A673 (cell line): ENCODE data around the gene LAD1. TPM values are rescaled to one million over a fixed set of nuclear protein-coding genes. Genes with fewer than 3 reads are reported as not detected.

Experiments used
- BruUV-seq: library from RNA; stranded (reverse); fragments of 400-500 nt; replicated peaks from 2 replicates; lab custom pipeline; 2021; lab: Mats Ljungman, UMichigan
- CTCF ChIA-PET: fragments of 300-600 bp; sonication (Branson Sonifier 250); formaldehyde crosslinking; loops from one replicate; lab custom pipeline; 2022; ENCODE audit warnings: antibody characterized with exemption; lab: Charles Lee
- POLR2A ChIA-PET: fragments of 300-600 bp; sonication (Branson Sonifier 250); formaldehyde crosslinking; loops from one replicate; lab custom pipeline; 2022; ENCODE audit warnings: antibody characterized with exemption; ENCODE audit not compliant: low non-redundant PET; lab: Charles Lee
- DNase-seq: peaks from one replicate; pipeline ENCODE4 v3.0.0-alpha.2; 2015; ENCODE audit warnings: low spot score
- H3K27ac ChIP-seq: fragments of 200-600 bp; sonication (generic); 2 replicates; pipeline ENCODE4 v1.5.1; 2016; ENCODE audit warnings: mixed run types, low read depth, mild to moderate bottlenecking, mixed read lengths, antibody characterized with exemption, low read length; ENCODE audit not compliant: poor library complexity, severe bottlenecking
- H3K27me3 ChIP-seq: fragments of 200-600 bp; sonication (generic); replicated peaks from 2 replicates; pipeline ENCODE4 v1.6.1; 2017; ENCODE audit warnings: mixed run types, low read depth, mild to moderate bottlenecking, mixed read lengths, antibody characterized with exemption, low read length; ENCODE audit not compliant: insufficient read depth, poor library complexity
- H3K36me3 ChIP-seq: fragments of 200-600 bp; sonication (generic); 2 replicates; pipeline ENCODE4 v1.6.1; 2016; ENCODE audit warnings: mixed run types, mild to moderate bottlenecking, mixed read lengths, antibody characterized with exemption, low read length; ENCODE audit not compliant: insufficient read depth, poor library complexity, severe bottlenecking
- H3K4me1 ChIP-seq: fragments of 200-600 bp; sonication (generic); 2 replicates; pipeline ENCODE4 v1.6.1; 2017; ENCODE audit warnings: mixed run types, mild to moderate bottlenecking, mixed read lengths, antibody characterized with exemption, low read length; ENCODE audit not compliant: insufficient read depth, poor library complexity, severe bottlenecking
- H3K4me3 ChIP-seq: fragments of 200-600 bp; sonication (generic); 2 replicates; pipeline ENCODE4 v1.5.1; 2016; ENCODE audit warnings: low read depth, mixed run types, mild to moderate bottlenecking, mixed read lengths, low read length; ENCODE audit not compliant: poor library complexity, severe bottlenecking
- H3K9me3 ChIP-seq: fragments of 200-600 bp; sonication (generic); 2 replicates; pipeline ENCODE4 v1.6.1; 2016; ENCODE audit warnings: mixed run types, low read depth, mild to moderate bottlenecking, mixed read lengths, antibody characterized with exemption, low read length; ENCODE audit not compliant: poor library complexity, severe bottlenecking
- EZH2 ChIP-seq: fragments of 200-600 bp; sonication (generic); IDR thresholded peaks from 2 replicates; pipeline ENCODE4 v1.6.1; 2017; ENCODE audit warnings: borderline replicate concordance, low read depth, mild to moderate bottlenecking, mixed read lengths, antibody characterized with exemption, low read length; ENCODE audit not compliant: poor library complexity, severe bottlenecking
- intact Hi-C: fragments of 100-400 bp; cut with micrococcal nuclease; formaldehyde crosslinking; loops from one replicate; pipeline ENCODE4 v1.10.0; 2022; ENCODE audit not compliant: unreplicated experiment
- total RNA-seq: library from RNA; stranded (reverse); gene quantifications from 2 replicates; pipeline ENCODE4 v1.2.3, GENCODE V29; 2021
- TF ChIP-seq, protein P1 (sequence below): fragments of 300-800, 200-600 bp; sonication (generic); conservative IDR thresholded peaks from 2 replicates; pipeline ENCODE4 v1.5.1; 2017; ENCODE audit warnings: low read depth, mild to moderate bottlenecking, antibody characterized with exemption, low read length, moderate library complexity, mixed read lengths

Gene LAD1
- total RNA-seq, 1 experiment from 2014 or later, result not detected

DNA sequence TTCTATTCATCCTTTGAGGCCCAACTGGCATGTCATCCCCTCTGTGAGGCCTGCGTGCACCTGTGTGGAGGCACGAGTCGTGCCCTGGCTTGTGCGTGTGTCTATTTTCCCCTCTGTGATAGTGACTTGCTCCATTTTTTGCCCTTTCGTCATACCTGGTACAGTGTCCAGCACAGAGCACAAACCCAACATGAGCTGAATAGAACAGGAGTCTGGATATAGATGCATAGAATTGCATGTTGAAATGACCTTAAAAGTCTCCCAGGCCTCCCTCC is 54.1 kb downstream of the LAD1 start:
- H3K27me3 ChIP-seq, result no peaks in the 10 kb centered on the region
- H3K27ac ChIP-seq, result no peak overlapping the region
- ChIA-PET CTCF (interaction anchor here (0.7 to 3.7 kb wide), 2 partner anchors 16 to 835 kb away, joined by 3 to 16 read pairs; no protein-coding TSS in a partner anchor), POLR2A (no interaction called here)
- intact Hi-C loops, result loop anchor here (5.0 kb wide), 2 partner anchors 78 to 93 kb away; no protein-coding TSS in a partner anchor
- H3K4me1 ChIP-seq, result peaks cover 30% of the 10 kb centered on the region
- peaks cover 5% of the 10 kb centered on the region for H3K9me3 ChIP-seq
- no peak for TF ChIP-seq EZH2
- TF ChIP-seq, protein P1, sequence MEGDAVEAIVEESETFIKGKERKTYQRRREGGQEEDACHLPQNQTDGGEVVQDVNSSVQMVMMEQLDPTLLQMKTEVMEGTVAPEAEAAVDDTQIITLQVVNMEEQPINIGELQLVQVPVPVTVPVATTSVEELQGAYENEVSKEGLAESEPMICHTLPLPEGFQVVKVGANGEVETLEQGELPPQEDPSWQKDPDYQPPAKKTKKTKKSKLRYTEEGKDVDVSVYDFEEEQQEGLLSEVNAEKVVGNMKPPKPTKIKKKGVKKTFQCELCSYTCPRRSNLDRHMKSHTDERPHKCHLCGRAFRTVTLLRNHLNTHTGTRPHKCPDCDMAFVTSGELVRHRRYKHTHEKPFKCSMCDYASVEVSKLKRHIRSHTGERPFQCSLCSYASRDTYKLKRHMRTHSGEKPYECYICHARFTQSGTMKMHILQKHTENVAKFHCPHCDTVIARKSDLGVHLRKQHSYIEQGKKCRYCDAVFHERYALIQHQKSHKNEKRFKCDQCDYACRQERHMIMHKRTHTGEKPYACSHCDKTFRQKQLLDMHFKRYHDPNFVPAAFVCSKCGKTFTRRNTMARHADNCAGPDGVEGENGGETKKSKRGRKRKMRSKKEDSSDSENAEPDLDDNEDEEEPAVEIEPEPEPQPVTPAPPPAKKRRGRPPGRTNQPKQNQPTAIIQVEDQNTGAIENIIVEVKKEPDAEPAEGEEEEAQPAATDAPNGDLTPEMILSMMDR, result no peak
- H3K4me3 ChIP-seq, result no peak overlapping the region
- DNase-seq, result no peak
- no peaks in the 10 kb centered on the region for H3K36me3 ChIP-seq
- no TSS peak for BruUV-seq

DNA sequence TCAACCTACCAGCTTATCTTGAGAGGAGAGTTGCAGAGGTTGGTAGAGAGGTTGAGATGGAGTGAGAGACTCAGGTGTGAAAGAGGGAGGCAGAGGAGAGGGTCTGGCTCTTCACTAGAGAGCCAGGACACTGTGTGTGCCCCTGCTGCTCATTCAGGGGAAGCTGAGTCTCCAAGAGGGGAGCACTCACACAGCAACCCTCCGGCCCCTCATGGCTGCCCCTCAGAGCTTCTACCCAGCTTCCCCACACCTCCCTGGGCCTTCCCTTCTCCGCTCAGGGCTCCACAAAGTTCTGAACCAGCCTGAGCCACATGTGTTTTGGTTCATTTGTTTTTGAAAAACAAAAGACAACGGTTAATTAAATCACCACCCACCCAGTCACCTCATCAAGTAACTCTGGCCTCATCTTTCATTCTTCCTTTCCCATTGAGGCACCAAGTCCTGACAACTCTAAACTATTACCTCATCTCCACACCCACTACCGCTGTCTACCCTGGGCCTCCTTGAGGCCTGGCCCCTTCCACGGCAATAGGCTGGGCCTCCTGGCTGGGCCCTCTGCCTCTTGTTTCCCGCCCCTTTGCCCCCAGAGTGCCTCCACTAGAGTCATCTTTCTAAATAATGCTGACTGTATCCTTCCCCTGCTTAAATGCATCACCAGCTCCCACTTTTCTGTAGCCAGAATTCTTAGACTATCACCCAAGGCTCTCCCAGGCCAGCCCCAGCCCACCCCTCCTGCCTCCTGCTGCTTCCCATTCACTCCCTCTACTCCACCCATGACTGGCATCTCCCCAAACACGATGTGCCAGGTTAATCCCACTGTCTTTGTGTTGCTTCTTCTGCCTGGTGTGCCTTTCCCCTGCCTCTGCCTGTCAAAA is 54.7 kb downstream of the LAD1 start:
- Histone ChIP-seq H3K27me3 (no peaks in the 10 kb centered on the region), H3K4me1 (peaks cover 30% of the 10 kb centered on the region), H3K27ac (no peak overlapping the region), H3K4me3 (no peak overlapping the region), H3K9me3 (peaks cover 5% of the 10 kb centered on the region), H3K36me3 (no peaks in the 10 kb centered on the region)
- ChIA-PET POLR2A (no interaction called here), CTCF (interaction anchor here (1.0 kb wide), 1 partner anchor 90 kb away, joined by 4 read pairs; no protein-coding TSS in a partner anchor)
- no peak for DNase-seq
- BruUV-seq, result no TSS peak
- TF ChIP-seq EZH2, result no peak
- TF ChIP-seq, protein P1, result no peak
- intact Hi-C loops, result loop anchor here (5.0 kb wide), 2 partner anchors 77 to 92 kb away; no protein-coding TSS in a partner anchor

DNA sequence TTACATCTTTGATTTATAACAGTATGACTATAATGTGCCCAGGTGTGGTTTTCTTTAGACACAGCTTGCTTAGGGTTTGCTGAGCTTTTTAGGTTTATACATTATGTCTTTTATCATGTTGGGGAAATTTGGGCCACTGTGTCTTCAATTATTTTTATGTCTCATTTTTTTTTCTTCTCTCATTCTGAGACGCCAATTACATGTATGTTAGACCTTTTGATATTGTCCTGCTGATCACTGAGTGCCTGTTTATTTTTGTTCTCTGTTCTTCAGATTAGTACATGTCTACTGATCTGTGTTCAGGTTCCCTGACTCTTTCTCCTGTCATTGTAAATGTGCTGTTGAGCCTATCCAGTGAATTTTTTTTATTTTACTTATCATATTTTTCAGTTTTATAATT is 57.7 kb downstream of the LAD1 start:
- peaks cover 5% of the 10 kb centered on the region for H3K9me3 ChIP-seq
- no peak for DNase-seq
- TF ChIP-seq EZH2, result no peak
- TF ChIP-seq, protein P1, result no peak
- H3K27ac ChIP-seq, result no peak overlapping the region
- intact Hi-C loops, result no loop called here
- POLR2A ChIA-PET, result interaction anchor here (0.7 kb wide), 1 partner anchor 34 kb away, joined by 3 read pairs; no protein-coding TSS in a partner anchor
- no peaks in the 10 kb centered on the region for H3K27me3 ChIP-seq
- no peak overlapping the region for H3K4me3 ChIP-seq
- CTCF ChIA-PET, result no interaction called here
- BruUV-seq, result no TSS peak
- H3K4me1 ChIP-seq, result peaks cover 7% of the 10 kb centered on the region
- H3K36me3 ChIP-seq, result no peaks in the 10 kb centered on the region
